Measurements from ENCODE around the gene SSTR4.

GRCh38 chr20:23029324-23029723 is 5.8 kb upstream of the SSTR4 start:
- TF ChIP-seq BACH2 (CRISPR knock-in tag; IDR thresholded peaks at IDR 0.05; ENCODE audit: borderline replicate concordance) (no peak), ZFP30 (CRISPR knock-in tag; IDR thresholded peaks at IDR 0.05) (no peak), ZFP3 (CRISPR knock-in tag; IDR thresholded peaks at IDR 0.05) (no peak), PATZ1 (CRISPR knock-in tag; IDR thresholded peaks at IDR 0.05; ENCODE audit: borderline replicate concordance) (no peak), ZNF565 (CRISPR knock-in tag; conservative IDR thresholded peaks at IDR 0.05; ENCODE audit: low read depth) (no peak), TOX (CRISPR knock-in tag; IDR thresholded peaks at IDR 0.05; ENCODE audit: borderline replicate concordance) (no peak), GLIS3 (CRISPR knock-in tag; IDR thresholded peaks at IDR 0.05) (no peak), ZC3H10 (CRISPR knock-in tag; IDR thresholded peaks at IDR 0.05) (no peak), ESRRG (CRISPR knock-in tag; IDR thresholded peaks at IDR 0.05) (no peak), ZNF8 (CRISPR knock-in tag; IDR thresholded peaks at IDR 0.05) (no peak), TCF4 (CRISPR knock-in tag; IDR thresholded peaks at IDR 0.05; ENCODE audit: borderline replicate concordance) (no peak), CSDC2 (CRISPR knock-in tag; IDR thresholded peaks at IDR 0.05) (no peak)
